Esophagus squamous epithelium (tissue), 4 donors: ENCODE measurements around the gene PRRT3.

ENCODE experiments used
- POLR2A ChIP-seq, 4 donors: fragments of 450-650 bp; IDR thresholded peaks; one replicate each; pipeline ENCODE4 v1.6.1; 2017; ENCODE audit warnings: antibody characterized with exemption in 4 of 4, mild to moderate bottlenecking in 4 of 4, moderate library complexity in 3 of 4
- TF ChIP-seq, protein P1 (sequence below), 6 experiments: fragments of 450-650 bp in 4 of 6; fragments of 200-600 bp in 2 of 6; sonication (generic) in 2 of 6; IDR thresholded peaks; one replicate each; pipeline ENCODE4 v1.5.1; 2016 to 2019; ENCODE audit warnings: antibody characterized with exemption in 6 of 6, mild to moderate bottlenecking in 4 of 6, moderate library complexity in 4 of 6

DNA sequence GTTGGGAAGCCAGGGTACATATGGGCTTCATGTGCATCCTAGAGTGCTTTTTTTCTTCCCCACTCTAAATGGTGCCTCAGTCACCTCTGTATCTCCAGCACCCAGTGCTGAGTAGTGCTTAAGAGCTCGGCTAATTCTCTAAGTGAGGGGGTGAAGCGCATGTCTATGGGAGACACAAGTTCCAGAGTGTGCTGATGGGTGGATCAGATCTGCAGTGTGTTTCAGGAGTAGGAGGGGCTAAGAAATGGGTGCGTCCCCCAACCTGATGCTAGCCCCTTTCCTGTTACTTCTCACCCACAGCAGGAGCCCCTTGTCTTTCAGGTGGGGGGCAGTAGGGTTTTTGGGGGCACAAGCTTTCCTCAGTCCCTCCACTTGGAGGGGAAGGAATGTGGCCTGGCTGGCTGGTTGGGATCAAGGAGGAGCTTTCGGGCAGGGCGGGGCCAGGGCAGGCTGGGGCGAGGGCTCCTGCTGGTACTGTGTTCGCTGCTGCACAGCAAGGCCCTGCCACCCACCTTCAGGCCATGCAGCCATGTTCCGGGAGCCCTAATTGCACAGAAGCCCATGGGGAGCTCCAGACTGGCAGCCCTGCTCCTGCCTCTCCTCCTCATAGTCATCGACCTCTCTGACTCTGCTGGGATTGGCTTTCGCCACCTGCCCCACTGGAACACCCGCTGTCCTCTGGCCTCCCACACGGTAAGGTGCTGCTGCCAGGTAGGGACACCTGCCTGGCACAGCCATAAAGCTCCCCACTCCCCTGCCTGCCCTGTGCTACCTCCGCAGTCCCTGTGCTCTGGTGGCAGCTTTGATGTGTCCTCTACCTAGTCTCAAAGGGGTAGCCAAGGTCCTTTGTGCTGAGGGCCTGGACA lies 49.6 kb downstream of the PRRT3 start, which contains the start of gene IL17RE:
- TF ChIP-seq, protein P1, sequence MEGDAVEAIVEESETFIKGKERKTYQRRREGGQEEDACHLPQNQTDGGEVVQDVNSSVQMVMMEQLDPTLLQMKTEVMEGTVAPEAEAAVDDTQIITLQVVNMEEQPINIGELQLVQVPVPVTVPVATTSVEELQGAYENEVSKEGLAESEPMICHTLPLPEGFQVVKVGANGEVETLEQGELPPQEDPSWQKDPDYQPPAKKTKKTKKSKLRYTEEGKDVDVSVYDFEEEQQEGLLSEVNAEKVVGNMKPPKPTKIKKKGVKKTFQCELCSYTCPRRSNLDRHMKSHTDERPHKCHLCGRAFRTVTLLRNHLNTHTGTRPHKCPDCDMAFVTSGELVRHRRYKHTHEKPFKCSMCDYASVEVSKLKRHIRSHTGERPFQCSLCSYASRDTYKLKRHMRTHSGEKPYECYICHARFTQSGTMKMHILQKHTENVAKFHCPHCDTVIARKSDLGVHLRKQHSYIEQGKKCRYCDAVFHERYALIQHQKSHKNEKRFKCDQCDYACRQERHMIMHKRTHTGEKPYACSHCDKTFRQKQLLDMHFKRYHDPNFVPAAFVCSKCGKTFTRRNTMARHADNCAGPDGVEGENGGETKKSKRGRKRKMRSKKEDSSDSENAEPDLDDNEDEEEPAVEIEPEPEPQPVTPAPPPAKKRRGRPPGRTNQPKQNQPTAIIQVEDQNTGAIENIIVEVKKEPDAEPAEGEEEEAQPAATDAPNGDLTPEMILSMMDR (IDR thresholded peaks at IDR 0.05) = no peak
- peak in 1 of 4 donors; percentile 45 for TF ChIP-seq POLR2A (IDR thresholded peaks at IDR 0.05)
